ENCODE results near the gene SERPINB4.

- TF ChIP-seq CTCF (IDR thresholded peaks at IDR 0.05; ENCODE audit: poor library complexity) (no peak), EZH2 (IDR thresholded peaks at IDR 0.05; ENCODE audit: borderline replicate concordance) (no peak), EZH2phosphoT487 (IDR thresholded peaks at IDR 0.05; ENCODE audit: low read depth, severe bottlenecking, unreplicated experiment) (no peak)
These were observed 36.0 kb upstream of the SERPINB4 start for GRCh38 chr18:63679820-63680606.
